ENCODE measurements around the gene VEGFB.

VEGFB gene

GRCh38 chr11:64263021-64263946 is 28.9 kb downstream of the VEGFB start:
- DNase-seq = no peak

GRCh38 chr11:64263947-64264317 is 29.5 kb downstream of the VEGFB start:
- DNase-seq = no peak

- no peak for DNase-seq
These were observed 30.0 kb downstream of the VEGFB start for GRCh38 chr11:64264371-64264852.

- DNase-seq = no peak
These were observed 31.1 kb downstream of the VEGFB start for GRCh38 chr11:64265176-64266160.

- DNase-seq = no peak
These were observed 32.0 kb downstream of the VEGFB start for GRCh38 chr11:64266339-64266738.

- DNase-seq = no peak
These were observed 33.0 kb downstream of the VEGFB start for GRCh38 chr11:64267207-64267945.

GRCh38 chr11:64268025-64268892 is 33.9 kb downstream of the VEGFB start:
- no peak for DNase-seq

GRCh38 chr11:64268893-64269539 is 34.6 kb downstream of the VEGFB start:
- no peak for DNase-seq

GRCh38 chr11:64269540-64270220 is 35.3 kb downstream of the VEGFB start:
- DNase-seq = peak; percentile 90

GRCh38 chr11:64275031-64275800 is 40.8 kb downstream of the VEGFB start:
- no peak for DNase-seq

GRCh38 chr11:64275841-64276240 is 41.5 kb downstream of the VEGFB start:
- no peak for DNase-seq

- no peak for DNase-seq
These were observed 42.5 kb downstream of the VEGFB start for GRCh38 chr11:64276653-64277431.

GRCh38 chr11:64278576-64279190 is 44.3 kb downstream of the VEGFB start:
- DNase-seq = no peak

GRCh38 chr11:64281957-64282770 is 47.8 kb downstream of the VEGFB start:
- no peak for DNase-seq

GRCh38 chr11:64283092-64283491 is 48.7 kb downstream of the VEGFB start:
- DNase-seq = no peak

- DNase-seq = peak; percentile 10
These were observed 49.9 kb downstream of the VEGFB start, which contains the start of gene BAD for GRCh38 chr11:64284048-64284961. TSS of gene BAD (minus strand) at chr11:64284665. CDS start at chr11:64284368, 297 bp downstream.
